Mucosa of stomach (tissue), 1 donor: Measurements from ENCODE around the gene VASH2.
"Not testable (repeated sequence)": the region's sequence is repeated elsewhere in the genome, so short reads cannot be mapped to it uniquely, and the experiment has no call there.

Experiments
- H3K27me3 ChIP-seq: one replicate; pipeline ENCODE4 v1.7.0; 2013; ENCODE audit warnings: mild to moderate bottlenecking, low read length; ENCODE audit not compliant: control insufficient read depth, insufficient read depth
- H3K36me3 ChIP-seq: one replicate; pipeline ENCODE4 v1.7.0; 2013; ENCODE audit warnings: low read length; ENCODE audit not compliant: control insufficient read depth, insufficient read depth
- H3K4me1 ChIP-seq: one replicate; pipeline ENCODE4 v1.7.0; 2013; ENCODE audit warnings: mild to moderate bottlenecking, low read length; ENCODE audit not compliant: control insufficient read depth, insufficient read depth
- H3K4me3 ChIP-seq: one replicate; pipeline ENCODE4 v1.7.0; 2013; ENCODE audit warnings: low read length
- H3K9ac ChIP-seq: one replicate; pipeline ENCODE4 v1.7.0; 2013; ENCODE audit warnings: mild to moderate bottlenecking, low read length, moderate library complexity
- H3K9me3 ChIP-seq: one replicate; pipeline ENCODE4 v1.7.0; 2013; ENCODE audit warnings: mild to moderate bottlenecking, low read length, moderate library complexity; ENCODE audit not compliant: control insufficient read depth
- donor health status: Pancreatic carcinoma.

The VASH2 gene

DNA sequence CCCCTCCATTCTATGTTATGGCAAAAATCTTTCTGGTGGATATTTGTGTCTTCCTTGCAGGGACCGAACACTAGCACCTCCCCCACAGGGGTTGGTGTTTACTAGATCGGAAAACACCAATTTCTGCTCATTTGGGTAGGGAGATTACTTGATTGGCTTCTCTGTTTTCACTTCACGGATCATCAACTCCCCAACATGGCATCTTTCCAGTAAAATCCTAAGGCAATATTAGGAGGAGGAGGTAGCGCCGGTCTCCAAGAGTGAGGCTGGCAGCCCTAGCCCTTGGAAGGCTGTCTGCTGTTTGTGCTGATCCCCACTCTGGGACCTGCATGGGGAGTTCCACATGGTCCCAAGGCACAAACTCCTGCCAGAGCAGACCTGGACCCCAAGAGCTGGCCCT lies 12.2 kb downstream of the VASH2 start:
- no peak overlapping the region for H3K9ac ChIP-seq
- H3K27me3 ChIP-seq: no peaks in the 10 kb centered on the region
- H3K9me3 ChIP-seq: no peaks in the 10 kb centered on the region
- H3K4me3 ChIP-seq: no peak overlapping the region
- no peaks in the 10 kb centered on the region for H3K4me1 ChIP-seq
- no peaks in the 10 kb centered on the region for H3K36me3 ChIP-seq

DNA sequence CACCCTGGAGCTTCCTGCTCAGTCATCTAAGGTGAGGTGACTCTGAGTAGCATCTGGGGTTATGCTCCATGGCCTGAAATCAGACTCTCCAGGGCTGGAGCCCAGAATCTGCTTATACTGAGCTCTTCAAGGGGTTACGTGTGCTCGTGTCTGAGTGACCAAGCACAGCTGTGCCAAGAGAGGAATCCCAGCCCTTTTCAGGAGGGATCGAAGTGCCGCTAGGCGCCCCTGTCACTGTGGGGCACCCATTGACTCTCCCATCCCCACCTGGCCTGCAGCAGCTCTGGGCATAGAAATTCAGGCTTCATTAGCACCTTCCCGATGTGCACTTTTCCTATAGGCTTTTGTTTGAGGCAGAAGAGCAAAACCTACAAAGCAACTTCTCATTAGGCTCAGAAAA lies 13.8 kb downstream of the VASH2 start:
- H3K4me1 ChIP-seq: no peaks in the 10 kb centered on the region
- H3K36me3 ChIP-seq: no peaks in the 10 kb centered on the region
- no peaks in the 10 kb centered on the region for H3K9me3 ChIP-seq
- no peaks in the 10 kb centered on the region for H3K27me3 ChIP-seq
- H3K9ac ChIP-seq: no peak overlapping the region
- H3K4me3 ChIP-seq: no peak overlapping the region

DNA sequence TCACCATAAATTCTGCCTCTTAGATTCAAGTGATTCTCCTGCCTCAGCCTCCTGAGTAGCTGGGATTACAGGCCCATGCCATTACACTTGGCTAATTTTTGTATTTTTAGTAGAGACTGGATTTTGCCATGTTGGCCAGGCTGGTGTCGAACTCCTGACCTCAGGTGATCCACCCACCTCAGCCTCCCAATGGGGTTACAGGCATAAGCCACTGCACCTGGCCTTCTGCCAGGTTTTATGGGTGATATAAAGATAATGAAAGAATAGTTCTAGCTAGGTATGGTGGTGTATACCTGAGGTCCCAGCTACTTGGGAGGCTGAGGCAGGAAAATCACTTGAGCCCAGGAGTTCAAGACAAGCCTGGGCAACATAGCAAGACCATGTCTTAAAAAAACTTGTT lies 14.7 kb downstream of the VASH2 start:
- H3K4me1 ChIP-seq, H3K9me3 ChIP-seq, H3K4me3 ChIP-seq, H3K36me3 ChIP-seq, H3K9ac ChIP-seq, H3K27me3 ChIP-seq: not testable (repeated sequence)

DNA sequence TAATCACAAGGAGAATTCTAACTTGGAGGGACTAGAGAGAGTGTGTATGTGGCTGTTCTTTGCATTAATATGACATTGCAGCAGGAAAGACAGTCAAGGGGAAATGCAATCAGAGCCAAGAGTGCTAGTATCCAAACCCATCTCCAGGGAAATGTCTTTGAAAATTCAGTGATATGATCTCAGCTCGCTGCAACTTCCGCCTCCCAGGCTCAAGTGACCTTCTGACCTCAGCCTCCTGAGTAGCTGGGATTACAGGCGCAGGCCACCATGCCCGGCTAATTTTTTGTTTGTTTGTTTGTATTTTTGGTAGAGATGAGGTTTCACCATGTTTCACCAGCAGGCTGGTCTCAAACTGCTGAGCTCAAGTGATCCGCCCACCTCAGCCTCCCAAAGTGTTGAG lies 16.3 kb downstream of the VASH2 start:
- H3K4me1 ChIP-seq: no peaks in the 10 kb centered on the region
- H3K4me3 ChIP-seq: no peak overlapping the region
- H3K27me3 ChIP-seq: no peaks in the 10 kb centered on the region
- no peak overlapping the region for H3K9ac ChIP-seq
- H3K36me3 ChIP-seq: no peaks in the 10 kb centered on the region
- no peaks in the 10 kb centered on the region for H3K9me3 ChIP-seq

DNA sequence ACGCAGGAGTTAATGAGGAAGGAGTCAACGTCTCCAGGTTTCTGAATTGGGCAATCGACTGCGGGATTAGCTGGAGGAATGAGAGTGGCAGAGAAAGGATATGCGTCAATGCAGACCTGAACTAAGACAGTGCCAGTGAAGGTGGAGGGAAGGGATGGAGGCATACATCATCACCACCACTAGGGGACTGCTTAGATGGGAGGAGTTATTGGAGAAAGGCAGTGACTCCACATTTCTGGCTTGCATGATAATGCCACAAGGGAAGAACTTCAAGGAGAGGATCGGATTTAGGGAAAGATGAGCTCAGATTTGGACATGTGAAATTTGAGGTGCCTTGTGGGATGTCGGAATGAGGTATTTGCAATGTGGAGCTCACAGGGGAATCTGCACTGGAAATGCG lies 17.5 kb downstream of the VASH2 start:
- Histone ChIP-seq H3K27me3 (no peaks in the 10 kb centered on the region), H3K9me3 (no peaks in the 10 kb centered on the region), H3K4me1 (no peaks in the 10 kb centered on the region), H3K36me3 (no peaks in the 10 kb centered on the region), H3K9ac (no peak overlapping the region), H3K4me3 (no peak overlapping the region)

DNA sequence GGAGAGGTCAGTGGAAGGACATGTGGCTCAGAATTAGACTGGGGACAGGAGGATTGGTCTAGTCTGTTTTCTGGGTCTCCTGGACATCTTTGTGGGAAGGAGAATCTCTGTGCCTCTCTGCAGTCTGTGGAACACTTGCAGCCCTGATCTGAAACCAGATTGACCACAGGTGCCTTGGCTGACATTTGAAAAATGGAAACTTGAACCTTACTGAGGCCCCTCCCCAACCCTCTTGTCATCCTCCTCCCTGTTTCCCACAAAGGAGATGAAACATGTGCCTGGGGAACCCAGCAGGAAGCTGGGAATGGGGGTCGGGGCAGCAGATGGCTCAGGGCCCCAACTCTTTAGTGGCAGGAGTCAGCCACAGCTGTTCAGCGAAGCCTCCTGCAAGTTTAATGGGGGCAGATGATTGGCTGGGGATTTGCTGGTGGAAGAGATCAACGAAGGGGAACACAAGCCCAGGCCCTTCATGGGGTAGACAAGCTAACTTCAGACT lies 18.1 kb downstream of the VASH2 start:
- Histone ChIP-seq H3K4me3 (no peak overlapping the region), H3K36me3 (no peaks in the 10 kb centered on the region), H3K27me3 (no peaks in the 10 kb centered on the region), H3K9me3 (no peaks in the 10 kb centered on the region), H3K9ac (no peak overlapping the region), H3K4me1 (no peaks in the 10 kb centered on the region)

DNA sequence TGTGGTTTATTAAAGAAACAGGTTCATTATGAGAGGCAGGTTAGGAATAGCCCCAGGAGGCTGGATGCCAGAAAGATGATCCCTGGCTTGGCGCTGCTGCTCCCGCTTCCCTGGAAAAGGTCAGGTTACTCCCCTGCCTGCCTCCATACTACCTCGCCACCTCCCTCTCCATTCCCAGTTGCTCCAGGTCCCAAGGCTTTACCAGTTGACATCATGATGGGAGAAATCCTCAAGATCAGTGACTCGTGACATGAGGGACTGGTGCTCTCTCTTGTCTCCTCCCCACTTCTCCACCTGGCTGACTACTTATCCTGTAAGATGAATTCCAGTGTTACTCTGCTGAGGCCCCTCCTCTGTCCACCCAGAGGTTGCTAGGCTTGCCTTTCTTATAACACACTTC lies 19.7 kb downstream of the VASH2 start:
- Histone ChIP-seq H3K36me3 (no peaks in the 10 kb centered on the region), H3K9ac (no peak overlapping the region), H3K9me3 (no peaks in the 10 kb centered on the region), H3K4me1 (no peaks in the 10 kb centered on the region), H3K4me3 (no peak overlapping the region), H3K27me3 (no peaks in the 10 kb centered on the region)

DNA sequence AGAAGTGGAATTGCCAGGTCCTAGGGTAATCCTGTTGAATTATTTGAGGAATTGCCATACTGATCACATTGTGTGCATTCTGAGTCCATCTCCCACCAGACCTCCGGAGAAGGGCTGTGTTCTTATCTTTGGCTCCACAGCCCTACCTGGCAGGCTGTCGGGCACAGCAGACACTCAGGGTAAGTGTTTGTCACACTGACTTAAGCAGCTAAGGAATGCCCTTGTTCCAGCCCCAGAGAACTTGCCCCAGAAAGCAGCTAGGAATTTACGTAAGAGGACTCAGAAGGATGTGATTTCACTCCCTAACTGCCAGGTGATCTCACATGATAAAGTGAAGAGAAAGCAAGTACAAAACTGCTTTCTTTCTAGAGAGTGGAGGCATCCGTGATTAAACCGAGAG lies 21.0 kb downstream of the VASH2 start:
- no peak overlapping the region for H3K4me3 ChIP-seq
- H3K9ac ChIP-seq: no peak overlapping the region
- no peaks in the 10 kb centered on the region for H3K4me1 ChIP-seq
- H3K27me3 ChIP-seq: no peaks in the 10 kb centered on the region
- no peaks in the 10 kb centered on the region for H3K36me3 ChIP-seq
- no peaks in the 10 kb centered on the region for H3K9me3 ChIP-seq

DNA sequence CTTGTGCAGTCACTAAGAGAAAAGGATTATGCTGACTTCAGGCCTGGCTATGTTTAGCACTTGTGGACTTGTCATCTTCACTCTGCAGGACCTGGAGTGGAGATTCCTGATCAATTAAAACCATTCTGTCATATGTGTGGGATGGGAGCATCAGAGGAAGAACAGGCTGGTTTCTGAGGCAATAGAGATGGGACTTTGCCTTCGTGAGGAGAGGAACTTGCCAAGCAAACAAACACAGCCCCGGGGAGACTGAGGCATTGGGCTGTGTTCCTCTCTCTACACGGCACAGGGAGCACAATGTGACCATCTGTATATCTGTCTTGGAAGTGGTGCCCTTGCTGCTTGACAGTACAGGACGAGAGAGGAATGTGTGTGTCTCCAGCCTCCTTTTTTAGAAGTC lies 23.1 kb downstream of the VASH2 start:
- Histone ChIP-seq H3K9me3 (no peaks in the 10 kb centered on the region), H3K36me3 (no peaks in the 10 kb centered on the region), H3K9ac (no peak overlapping the region), H3K4me1 (no peaks in the 10 kb centered on the region), H3K4me3 (no peak overlapping the region), H3K27me3 (no peaks in the 10 kb centered on the region)

DNA sequence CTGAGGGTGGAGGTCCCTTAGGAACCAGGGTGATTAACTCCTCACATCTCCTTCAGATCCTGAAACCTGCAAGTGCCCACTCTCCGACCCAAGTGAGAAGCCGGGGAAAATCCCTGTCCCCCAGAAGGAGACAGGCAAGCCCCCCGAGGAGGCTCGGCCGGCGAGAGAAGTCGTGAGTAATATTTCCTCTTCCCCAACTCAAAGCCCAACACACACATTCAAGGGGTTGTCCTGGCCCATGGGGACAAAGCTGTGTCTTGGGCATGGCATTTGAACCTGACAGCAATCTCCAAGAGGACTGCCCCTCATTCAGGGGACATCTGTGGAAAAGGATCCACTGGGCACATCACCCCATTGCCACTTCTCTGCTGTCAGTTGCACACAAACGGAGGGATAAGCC lies 23.6 kb downstream of the VASH2 start:
- H3K9me3 ChIP-seq: no peaks in the 10 kb centered on the region
- H3K4me3 ChIP-seq: no peak overlapping the region
- no peak overlapping the region for H3K9ac ChIP-seq
- H3K27me3 ChIP-seq: no peaks in the 10 kb centered on the region
- H3K36me3 ChIP-seq: no peaks in the 10 kb centered on the region
- no peaks in the 10 kb centered on the region for H3K4me1 ChIP-seq

DNA sequence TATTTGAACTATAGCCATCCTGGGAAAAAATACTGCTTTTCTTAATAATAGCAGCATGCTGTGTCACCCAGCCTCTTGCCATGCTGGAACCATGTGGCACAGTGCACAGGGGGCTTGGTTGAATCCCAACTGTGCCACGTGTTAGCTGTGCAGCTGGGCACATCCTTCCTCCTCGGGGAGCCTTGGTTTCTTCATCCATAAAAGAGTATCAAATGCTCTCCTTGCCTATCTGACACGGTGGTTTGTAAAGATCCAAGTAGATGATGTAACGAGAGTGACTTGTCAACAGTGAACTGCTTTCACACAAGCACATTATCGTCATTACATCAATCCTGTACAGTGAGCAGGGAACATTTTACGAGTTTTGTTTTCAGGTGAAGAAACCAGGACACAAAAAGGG lies 24.4 kb downstream of the VASH2 start:
- Histone ChIP-seq H3K27me3 (no peaks in the 10 kb centered on the region), H3K36me3 (no peaks in the 10 kb centered on the region), H3K9me3 (no peaks in the 10 kb centered on the region), H3K4me3 (no peak overlapping the region), H3K4me1 (no peaks in the 10 kb centered on the region), H3K9ac (no peak overlapping the region)

DNA sequence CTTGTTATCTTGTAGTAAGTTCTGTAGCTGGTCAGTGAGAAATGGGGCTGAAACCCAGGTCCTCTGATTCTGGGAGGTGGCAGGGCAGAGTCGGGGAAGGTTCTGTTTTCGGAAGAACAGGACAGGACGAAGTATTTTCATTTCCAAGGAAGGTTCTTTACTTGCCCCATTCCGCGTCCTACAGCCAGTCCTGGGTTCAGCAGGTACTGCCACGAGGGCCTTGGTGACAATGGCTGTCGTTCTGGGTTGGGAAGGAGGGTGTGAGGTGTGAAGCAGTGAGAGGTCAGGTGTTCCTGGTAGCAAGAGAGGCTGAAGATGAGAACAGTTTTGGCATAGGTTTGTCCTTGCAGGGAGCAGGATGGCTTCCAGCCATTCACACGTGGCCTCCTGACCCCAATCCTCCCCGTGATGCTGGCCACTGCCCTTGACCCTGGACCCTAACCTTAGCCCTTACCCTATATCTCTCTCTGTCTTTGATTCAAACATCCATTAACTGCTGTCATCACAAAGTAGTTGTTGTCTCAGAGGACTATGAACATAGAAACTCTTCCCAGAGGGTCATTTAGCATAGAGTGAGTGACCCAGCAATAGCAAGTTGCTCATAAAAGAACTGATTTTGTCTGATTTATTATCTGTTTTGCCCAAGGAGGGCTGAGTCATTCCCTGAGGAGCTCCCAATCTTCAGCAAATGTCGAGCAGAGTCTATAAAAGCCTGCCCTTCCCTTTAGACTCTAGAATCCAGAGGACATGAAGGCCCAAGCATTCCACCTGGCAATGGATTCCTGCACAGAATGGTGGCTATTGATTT lies 25.0 kb downstream of the VASH2 start:
- Histone ChIP-seq H3K36me3 (no peaks in the 10 kb centered on the region), H3K9ac (no peak overlapping the region), H3K9me3 (no peaks in the 10 kb centered on the region)

DNA sequence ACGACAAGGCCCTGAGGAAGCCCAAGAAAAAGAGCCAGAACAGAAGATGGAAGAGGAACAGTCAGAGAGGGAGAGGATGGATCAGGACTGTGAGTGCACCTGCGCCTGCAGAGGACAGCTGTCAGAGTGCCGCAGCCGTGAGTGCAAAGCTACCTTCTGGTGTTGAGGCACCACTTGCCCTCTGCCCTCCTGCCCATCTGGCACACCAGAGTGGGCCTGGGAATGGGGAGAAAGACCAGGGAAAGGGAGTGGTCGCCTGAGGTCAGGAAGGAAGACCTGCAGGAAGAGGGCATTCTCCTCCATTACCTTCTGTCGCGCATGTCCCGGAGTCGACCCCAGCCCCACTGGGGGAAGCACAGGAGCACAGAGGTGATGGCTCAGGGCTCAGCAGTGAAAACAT lies 26.2 kb downstream of the VASH2 start:
- H3K36me3 ChIP-seq: no peaks in the 10 kb centered on the region
- H3K9me3 ChIP-seq: no peaks in the 10 kb centered on the region
- no peaks in the 10 kb centered on the region for H3K27me3 ChIP-seq
- H3K4me1 ChIP-seq: peaks cover 10% of the 10 kb centered on the region
- H3K9ac ChIP-seq: no peak overlapping the region
- no peak overlapping the region for H3K4me3 ChIP-seq

More for the DNA sequence above, 25.0 kb downstream of the VASH2 start:
- Histone ChIP-seq H3K27me3 (no peaks in the 10 kb centered on the region), H3K4me3 (no peak overlapping the region), H3K4me1 (no peaks in the 10 kb centered on the region)
